GM19328 (cell line): ENCODE results near the gene ADAM23.
A peak's percentile ranks its signal among the peaks of the same experiment; 100 is the strongest.

Experiments used
- ATAC-seq: cut with Tn5 transposase; IDR thresholded peaks from one replicate; pipeline ENCODE4 v1.9.1; 2021; ENCODE audit warnings: mild to moderate bottlenecking, moderate library complexity; ENCODE audit not compliant: unreplicated experiment

ADAM23 gene

DNA sequence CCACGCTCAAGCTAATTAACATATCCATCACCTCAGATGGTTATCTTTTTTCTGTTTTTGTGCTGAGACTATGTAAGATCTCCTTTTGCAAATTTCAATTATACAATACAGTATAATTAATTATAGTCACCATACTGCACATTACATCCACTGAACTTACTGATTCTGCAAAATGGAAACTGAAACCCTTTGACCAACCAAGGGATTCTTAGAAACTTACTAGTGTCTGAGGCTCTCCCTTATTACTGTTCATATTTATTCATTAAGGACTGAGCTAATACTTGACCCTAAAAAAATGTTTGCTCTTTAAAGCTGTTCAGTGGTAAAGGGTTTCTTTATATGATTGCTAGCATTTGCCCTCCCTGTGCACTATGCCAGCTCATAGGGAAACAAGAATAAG, 50.7 kb downstream of the ADAM23 start:
- ATAC-seq: no peak

DNA sequence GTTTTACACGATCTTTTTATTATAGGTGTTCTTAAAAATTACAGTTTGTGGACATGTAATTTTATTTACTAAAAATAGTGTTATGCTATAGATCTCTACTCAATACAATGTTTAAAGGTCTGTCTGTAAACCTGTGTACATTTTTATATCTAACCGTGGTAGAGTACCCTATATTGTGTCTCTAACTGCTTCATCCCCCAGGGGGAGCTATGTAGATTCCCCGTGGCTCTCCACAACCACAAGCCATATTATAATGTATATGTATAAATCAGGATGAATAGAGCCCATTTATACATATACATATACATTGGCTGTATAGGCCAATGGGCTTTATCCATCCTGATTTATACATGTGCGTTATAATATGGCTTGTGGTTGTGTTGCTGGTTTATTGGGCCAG, 59.4 kb downstream of the ADAM23 start:
- no peak for ATAC-seq

DNA sequence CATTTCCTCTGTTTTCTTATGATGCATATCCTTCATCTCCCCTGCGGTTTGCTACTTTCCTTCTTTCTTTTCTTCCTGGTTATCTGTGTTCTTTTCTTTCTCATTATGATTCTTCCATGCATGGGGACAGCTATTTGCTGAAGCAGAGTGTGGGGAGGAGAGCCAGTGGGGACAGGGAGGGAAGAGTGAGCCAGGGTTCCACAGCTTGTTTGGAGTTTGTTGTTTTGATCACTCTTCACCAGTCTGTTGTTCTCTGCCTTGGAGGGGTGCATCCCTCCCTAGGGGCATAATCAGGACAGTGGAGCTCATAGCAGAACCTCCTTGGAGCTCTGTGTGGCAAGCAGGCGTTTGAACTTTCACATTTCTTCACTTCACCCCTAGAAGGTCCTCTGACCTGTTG, 68.0 kb downstream of the ADAM23 start:
- ATAC-seq: no peak

DNA sequence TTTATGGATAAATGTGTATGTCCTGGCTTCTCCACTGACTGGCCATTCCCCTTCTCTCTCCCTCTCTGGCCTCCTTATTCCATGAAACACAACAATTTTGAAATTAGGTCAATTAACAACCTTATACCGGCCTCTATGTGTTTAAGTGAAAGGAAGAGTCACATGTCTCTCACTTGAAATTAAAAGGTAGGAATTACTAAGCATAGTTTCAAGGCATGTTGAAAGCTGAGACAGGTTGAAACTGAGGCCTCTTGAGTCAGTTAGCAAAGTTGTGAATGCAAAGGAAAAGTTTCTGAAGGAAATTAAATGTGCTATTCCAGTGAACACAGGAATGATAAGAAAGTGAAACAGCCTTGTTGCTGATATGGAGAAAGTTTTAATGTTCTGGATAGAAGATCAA, 69.7 kb downstream of the ADAM23 start:
- no peak for ATAC-seq

DNA sequence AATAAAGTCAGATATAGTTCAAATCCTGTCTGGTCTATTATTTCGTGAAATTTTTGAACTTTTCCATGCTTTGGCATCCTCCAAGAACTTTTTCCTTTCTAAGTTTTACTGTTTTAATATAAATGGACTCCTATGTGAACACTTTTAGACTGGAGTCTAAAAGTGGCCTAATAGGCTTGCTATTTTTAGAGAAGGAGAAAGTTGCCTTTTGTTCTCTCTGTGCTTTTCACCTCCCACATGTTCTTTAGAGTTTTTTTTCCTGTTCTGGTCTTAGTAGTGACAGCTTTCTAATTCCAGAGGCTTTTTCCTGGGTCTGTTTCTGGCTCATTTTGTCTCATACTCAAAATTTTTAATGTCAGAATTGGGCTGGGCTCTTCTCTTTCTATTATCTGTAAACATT, 72.2 kb downstream of the ADAM23 start:
- ATAC-seq: no peak

DNA sequence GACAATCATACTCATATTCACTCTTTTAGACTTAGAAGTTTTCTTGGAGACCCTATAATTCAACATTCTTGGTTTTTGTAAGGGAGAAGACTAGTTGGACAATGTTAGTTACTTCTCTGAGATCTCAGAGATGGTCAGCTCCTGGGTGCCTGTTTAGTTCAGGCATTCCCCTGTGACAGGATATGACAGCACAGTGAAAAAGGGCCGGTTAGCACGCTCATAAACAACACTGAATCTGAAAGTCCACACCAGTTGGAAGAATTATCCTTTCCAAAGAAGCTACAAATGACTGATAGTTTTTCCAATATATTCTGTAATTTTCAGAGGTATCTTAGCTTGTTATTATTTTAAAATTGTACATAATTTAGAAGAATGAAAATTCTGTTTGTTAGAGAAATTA, 75.7 kb downstream of the ADAM23 start:
- no peak for ATAC-seq

DNA sequence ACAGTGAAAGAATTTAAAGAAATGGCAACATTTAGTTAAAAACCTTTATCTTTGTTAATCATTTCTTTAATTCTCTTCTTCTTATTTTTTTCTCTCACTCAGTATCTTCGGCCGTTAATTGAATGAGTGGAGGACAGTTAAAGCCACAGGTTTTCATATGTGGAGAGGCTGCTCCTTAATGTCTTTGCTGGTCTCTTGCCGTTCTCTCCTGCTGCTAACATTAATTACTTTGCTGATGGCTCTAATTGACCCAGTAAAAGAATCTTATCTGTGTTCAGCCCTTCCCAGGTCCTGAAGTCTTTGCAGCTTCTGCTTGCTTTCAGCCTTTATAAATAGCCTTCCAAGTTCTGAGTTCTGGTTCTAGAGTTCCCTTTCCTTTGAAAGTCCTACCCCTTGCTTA, 77.1 kb downstream of the ADAM23 start:
- no peak for ATAC-seq

DNA sequence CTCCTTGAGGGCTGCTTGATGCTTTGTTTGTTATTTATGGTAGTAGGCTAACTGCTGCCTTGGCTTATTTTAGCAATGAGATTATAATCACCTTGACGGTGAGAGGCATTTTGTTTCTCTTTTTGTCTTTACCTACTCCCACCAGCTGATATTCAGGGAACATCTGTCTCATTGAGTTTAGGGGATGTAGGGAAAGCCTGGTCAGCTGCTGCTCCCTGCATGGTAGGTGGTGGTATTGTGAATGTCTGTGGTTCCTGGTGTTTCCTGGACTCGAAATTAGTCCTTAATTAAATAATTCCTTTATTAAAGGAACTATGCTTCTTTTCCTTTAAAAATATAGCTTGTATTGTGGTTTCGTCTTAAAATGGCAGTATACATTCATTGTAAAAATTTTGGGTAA, 77.8 kb downstream of the ADAM23 start:
- no peak for ATAC-seq

DNA sequence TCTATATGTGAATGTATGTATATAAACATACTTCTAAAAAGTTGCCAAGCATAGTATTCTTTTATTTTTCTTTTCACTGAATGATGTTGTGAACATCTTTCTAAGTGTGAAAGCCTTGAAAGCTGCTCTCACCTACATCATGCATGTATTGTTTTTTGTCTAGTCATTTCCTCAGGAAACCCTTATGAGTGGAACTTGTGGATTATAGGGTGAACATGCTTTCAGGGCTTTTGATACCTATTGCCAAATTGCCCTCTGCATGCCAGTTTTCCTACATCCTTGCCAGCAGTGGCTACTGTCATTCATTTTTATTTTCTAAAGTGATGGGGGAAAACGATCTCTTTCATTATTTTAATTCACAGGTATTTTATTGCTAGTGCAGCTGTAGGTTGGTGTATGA, 78.3 kb downstream of the ADAM23 start:
- no peak for ATAC-seq

DNA sequence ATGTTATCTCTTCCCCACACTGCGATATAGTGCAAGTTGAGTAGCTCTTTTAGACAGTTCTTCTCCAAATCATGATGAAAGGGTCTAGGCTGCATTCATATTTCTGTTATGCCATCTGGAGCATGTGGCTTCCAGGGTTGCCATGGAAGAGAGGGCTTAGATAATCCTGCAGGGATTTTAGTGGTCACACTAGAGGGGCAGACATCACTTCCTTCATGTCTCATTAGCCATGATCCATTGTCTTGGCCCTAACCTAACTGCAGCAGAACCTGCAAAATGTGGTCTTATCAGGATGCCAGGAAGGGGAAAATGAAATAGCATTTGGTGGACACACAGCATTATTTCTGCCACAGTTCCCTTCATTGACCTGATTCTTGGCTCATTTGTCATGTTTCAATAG, 83.1 kb downstream of the ADAM23 start:
- no peak for ATAC-seq

DNA sequence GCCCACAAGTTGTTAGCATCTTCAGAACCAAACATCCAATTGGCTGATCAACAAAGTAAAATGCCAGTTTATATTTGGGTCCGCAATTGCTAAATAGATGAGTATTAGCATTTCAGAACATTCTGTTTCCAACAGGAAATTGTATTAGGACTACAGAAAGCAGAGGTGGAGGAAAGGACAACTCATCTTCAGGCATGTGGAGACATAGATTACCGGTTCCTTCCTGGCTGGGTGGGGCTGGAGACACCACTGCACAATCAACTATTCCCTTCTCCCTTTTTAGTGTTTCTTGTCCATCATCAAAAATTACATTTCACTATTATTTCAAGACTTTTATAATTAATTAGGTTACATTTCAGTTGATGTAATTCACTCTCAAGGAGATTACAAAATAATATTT, 83.8 kb downstream of the ADAM23 start:
- ATAC-seq: no peak

DNA sequence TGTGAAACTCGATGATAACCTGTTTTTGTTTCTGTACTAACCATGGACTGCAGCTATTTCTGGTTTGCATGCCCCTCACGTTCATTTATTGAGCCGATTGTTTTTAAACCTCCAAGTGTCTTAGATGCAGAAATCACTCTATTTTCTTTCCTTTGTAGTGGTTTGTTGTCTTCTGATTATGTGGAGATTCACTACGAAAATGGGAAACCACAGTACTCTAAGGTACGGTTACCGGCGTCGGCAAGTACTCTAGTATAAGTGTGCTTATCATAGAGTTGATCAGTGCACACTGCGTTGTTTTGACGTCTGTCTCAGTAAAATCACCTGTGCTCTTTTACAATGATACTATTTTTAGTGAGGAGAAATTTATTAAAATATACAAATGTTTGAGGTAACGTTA, 87.4 kb downstream of the ADAM23 start:
- no peak for ATAC-seq

DNA sequence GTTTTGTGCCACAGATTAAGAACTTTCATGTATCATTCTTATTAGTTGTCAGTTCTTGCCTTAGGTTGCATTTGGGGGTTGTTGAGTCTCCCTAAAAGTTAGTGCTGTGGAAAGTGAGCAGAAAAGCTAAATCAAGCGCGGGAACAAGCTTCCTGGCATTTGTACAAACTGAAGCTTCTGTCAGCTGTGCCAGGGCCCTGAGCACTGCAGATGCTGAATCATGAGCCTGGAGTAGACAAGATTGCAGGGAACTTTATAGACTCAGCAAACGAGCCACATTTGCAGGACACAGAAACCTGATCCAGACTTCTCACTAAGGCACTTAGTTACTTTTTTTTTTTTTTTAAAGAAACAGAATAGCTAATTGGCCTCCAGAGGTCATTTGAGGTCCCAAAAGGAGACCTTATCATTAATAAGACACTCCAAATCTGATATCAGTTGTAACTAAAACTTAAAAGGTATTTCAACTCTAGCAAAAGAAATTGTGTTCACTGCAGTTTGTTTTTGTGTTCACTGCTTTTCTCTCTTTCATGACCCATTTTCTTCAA, 88.7 kb downstream of the ADAM23 start:
- ATAC-seq: no peak

DNA sequence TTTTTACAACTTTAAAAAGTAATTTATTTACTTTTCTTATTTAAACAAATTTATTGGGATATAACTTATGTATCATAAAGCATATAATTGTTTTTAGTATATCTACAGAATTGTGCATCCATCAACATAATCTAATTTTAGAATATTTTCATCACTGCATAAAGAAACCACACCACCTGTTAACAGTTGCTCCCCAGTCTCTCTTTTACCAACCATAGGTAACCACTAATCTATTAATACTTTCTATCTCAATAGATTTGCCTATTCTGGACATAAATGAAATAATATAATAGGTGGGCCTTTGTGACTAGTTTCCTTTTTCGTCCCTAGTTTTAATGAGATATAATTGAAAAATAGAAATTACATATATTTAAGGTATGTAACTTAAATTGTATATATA, 90.6 kb downstream of the ADAM23 start:
- peak; percentile 57 for ATAC-seq

DNA sequence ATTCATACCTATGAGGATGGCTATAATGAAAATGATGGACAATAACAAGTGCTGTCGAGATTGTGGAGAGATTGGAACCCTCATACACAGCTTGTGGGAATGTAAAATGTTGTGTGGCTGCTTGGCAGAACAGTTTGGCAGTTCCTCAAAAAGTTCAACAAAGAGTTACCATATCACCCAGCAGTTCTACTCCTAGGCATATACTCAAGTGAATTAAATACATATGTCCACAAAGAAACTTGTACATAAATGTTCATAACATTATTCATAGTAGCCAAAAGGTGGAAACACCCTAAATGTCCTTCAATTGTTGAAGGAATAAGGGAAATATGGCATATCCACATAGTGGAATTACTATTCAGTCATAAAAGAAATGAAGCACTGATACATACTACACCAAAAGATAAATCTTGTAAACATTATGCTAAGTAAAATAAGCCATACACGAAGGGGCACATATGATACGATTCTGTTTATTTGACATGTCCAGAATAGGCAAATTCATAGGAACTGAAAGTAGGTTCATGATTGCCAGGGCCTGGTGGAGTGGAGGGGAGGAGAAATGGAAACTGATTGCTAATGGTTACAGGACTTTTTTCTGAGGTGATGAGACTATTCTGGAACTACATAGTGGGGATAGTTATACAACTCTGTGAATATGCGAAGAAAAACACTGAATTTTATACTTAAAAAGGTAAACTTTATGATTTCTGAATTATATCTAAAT, 92.1 kb downstream of the ADAM23 start:
- ATAC-seq: no peak

DNA sequence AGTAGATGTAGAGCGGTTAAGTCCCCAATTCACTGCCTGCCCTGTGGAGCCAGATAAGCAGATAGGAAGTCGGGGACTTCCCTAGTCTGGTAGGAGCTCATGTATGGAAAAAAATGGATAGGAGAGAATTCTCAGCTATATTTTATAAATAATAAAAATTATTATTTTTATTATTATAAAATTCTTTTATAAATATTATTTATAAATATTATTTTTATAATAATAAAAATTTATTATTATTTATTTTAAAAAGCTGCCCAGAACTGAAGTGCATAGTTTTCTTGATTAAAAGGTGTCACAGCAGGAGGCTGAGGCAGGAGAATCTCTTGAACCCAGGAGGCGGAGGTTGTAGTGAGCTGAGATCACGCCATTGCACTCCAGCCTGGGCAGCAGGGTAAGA, 97.4 kb downstream of the ADAM23 start:
- no peak for ATAC-seq

DNA sequence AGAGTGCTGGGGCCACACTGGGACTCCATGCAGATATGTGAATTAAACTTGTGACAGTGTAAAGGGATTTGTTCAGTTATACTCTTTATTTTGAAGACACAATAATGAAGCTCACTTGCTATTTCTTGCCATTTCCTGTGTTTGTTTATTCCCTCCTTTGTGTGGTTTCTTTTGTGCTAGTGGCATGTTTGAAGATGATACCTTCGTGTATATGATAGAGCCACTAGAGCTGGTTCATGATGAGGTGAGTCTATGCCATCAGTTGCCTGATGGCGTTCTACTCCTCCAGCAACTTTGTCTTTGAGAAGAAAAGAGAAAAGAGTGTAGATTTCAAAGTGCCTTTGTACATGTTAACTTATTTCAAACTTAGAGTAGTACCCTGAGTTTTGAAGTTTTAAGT, 99.7 kb downstream of the ADAM23 start:
- ATAC-seq: no peak

DNA sequence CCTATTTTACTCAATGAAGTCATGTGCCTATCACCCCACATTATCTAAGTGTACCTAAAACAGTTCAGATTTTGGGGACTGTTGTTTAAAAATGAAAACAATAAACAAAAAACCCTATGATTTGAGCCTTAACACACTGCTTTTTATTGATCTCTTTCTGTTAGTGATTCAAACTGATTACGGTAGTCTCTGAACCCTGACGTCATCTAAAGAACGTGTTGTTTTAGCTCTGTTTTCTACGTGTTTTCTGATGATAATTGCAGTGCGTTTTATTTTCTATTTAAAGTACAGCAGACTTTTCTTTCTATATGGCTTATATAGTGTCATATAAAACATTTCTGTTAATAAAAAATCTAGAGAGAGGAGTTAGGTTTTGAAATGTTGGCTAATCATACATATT, 105.1 kb downstream of the ADAM23 start:
- no peak for ATAC-seq

DNA sequence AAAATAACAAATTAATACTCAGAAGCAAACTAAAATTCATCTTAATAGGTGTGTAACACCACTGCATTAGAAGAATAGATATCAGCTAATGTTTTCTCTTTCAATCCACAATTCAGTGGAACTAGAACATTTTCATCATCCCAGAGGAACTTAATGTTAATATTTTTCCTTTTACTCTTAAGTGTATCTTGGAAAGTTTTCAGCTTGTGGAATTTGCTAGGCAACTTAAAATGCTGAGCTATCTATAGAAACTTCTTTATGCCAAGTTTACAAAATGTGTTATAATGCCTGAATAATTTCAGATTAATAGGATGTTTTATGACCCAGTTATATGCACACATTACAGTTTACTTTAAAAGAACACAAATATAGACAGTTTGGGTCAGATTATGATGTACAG, 112.4 kb downstream of the ADAM23 start:
- no peak for ATAC-seq

DNA sequence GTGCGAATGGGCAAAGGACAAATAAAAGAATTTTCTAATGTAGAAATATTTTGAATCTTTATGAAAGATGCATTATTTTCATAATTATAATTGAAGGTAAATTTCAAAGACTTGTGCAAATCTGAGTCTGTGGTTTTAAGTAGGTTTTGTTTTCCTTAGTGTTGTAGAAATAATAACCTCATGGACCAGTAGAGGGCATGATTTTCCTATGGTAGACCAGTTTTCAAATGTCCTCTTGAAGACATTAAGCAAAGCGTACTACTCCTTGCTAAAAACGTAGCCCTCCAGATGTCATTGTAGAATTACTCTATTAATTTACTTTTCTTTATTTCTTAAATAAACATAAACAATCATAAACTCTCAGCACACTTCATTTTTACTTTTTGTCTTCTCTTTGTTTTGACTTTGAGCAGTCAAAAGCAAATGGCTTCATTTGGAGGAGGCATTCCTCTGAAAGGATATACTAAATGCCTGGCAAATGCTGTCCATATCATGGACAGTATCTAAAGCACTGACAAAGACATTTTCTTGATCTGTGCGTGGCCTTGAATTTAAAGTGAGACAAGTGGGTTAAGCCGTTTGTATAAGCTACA, 113.1 kb downstream of the ADAM23 start:
- no peak for ATAC-seq

DNA sequence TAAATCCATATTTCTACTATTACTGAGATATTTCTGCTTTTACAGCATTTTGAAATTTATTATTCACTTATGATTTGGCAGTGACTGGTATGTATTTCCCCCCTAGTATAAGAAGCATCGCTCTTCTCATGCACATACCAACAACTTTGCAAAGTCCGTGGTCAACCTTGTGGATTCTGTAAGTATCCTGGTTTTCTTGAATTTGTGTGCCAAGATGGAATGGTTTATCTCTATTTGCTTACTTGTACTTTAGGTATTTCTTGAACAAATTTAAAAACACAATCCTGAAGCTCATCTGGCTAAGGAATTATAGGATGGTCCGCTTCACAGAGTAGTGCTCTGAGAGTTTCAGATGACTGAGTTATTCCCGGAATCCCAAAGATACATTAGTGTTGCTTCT, 114.0 kb downstream of the ADAM23 start:
- ATAC-seq: no peak

DNA sequence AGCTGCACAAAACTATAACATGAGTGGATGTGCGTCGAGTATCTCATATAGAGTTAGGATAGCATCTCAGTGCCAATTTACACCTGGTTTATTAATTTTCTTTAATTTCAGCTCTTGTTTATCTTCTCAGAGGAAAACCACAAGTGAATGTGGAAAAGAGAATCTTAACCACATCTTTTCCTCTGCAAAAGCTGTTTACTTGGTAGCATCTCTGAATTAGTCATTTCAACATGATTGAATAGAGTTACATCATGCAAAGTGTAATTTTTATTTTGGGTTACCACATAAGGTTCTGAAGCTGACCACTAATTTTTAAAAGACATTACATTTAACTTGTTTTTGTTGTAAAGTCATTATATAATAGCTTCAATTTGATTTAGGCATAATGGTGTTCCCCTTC, 115.2 kb downstream of the ADAM23 start:
- ATAC-seq: no peak

DNA sequence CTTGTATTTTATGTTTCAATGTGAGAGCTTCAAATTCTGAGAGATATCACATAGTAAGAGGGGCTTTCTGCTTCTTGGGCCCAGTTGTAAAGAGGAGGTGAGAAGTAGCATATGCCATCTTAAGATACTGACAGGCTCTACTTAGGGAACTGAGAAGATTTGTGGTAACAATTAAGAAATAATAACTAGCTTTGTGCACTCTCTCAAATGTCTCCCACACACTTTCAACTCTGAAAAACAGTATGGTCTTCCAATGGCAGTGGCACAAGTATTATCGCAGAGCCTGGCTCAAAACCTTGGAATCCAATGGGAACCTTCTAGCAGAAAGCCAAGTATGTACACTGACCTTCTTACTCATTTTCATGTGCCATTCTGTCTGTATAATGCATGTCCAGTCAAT, 118.6 kb downstream of the ADAM23 start:
- ATAC-seq: no peak
